NCI-H2081 (cell line): ENCODE measurements around the gene DGKB.
"Not testable (repeated sequence)": the region's sequence is repeated elsewhere in the genome, so short reads cannot be mapped to it uniquely, and the experiment has no call there.

Experiments used
- DNase-seq, 2 experiments: peaks; one replicate each; lab custom pipeline; 2025; lab: John Stamatoyannopoulos, UW

Gene DGKB

DNA sequence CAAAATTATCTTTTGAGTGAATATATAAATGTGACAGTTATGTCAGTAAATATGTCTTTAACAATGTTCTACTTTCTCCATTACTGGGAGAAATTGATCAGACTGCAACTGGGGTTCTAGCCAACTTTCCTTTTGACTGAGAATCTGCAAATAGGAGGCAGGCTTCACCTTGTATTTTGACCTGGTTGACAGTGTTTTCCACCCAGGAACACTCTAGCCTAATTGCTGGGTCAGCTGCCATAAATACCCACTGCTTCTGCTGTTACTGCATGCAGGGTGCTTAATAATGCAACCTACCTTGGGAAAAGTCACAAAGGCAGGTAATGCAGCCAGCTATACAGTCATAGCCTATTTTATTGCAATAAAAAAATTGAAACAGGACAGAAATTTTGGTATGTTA, 319.0 kb downstream of the DGKB start:
- DNase-seq = no peak

DNA sequence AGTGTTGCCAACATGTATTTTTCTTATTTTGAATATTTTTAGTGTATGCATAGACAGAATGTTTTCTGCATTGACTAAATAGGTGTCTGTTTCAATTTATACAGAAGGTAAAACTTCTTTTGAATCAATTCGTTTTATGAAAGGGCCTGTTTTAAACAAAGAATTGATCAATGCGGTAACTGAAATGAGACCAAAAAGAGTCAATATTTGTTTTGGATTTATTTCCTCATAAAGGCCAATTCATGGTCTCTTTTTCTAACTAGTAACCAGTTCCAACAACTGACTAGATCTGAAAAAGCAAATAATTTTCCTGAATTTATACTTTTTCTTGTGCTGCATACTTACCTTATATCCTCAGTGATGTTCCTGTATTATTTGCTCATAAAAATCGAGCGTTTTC, 320.5 kb downstream of the DGKB start:
- DNase-seq = peak in 1 of 2 experiments; percentile 22

DNA sequence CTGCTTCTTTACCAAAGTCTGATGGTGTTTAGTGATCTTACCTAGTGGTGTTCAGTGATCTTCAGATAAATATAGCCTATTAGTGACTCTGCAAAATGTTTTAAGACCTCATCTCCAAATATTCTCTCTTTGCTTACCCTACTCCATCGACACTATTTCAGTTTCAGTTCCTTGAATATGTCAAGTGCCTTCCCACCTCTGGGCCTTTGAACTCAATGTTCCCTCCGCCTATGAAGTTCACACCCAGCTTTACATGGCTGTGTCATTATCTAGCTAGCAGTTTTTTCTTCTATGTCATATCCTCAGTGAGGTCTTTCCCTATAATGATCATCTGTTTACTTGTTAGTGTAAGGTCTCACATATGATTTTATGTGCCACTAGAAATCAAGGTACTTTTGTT, 322.6 kb downstream of the DGKB start:
- no peak for DNase-seq

DNA sequence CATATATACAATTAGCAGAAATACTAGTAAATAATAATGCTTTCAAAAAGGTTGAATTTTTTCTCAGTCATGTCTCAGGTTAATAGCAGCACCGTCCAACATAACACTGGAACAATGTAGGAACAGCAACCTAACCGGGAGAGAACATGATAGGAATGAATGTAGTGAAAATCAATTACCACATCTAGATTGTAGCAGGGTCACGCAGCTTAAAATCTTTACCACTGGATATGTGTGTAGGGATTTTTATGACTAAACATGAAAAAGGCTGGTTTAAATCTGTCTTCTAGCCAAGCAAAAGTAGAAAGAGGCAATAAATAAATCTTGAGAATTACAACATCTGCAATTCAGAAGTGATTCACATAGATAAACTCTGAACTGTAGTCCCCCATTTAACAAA, 326.0 kb downstream of the DGKB start:
- DNase-seq = no peak

DNA sequence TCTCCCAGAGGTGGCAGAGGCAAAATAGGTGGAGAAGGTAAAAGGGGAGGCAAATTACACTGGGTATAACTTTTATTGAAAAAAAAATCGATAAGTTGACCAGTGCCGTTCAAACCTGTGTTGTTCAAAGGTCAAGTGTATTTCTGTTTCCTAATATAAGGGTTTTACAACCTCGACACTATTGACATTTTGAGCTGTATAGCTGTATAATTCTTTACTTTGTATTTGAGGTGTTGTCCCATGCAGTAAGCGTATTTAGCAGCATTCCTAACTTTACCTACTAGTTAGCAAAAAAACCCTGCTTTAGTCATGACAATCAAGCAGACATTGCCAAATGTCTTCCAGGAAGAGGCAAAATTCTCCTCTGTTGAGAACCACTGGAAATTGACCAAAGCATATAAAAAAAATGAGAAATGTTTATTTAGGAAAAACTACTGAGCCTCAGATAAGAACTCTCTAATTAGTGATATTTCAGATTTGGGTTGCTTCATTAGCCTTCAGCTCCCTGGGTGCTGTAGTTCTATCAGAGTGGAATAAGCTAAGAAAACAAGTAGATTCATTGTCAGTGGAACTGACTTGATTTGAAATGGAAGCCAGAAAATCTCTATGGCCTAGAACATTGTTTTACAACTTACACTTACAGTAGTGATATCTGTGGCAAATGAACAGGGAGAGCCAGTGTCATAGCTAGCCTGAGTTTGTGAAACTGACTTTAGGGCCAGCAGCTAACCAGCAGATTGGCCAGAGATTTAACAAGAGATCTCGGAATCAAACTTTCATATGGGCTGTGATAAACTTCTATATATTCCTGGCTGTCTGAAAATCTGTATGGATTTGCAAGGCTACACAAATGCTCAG, 331.6 kb downstream of the DGKB start:
- no peak for DNase-seq

DNA sequence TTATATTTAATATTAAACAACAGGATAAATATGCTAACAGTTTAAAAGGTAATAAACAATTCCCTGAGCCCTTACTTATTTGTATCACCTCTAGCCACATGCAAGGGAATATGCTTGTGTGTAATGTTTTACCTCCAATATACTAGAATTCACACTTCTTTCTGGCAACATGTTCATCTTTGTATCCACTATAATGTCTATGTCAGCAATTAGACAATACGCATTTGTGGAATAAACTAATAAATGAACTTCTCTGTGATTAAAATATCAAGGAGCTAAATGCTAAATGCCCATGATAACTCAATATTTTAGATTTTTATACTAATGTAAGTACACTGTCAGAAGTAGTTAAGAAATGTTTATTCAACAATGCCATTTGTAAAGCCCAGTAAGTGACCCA, 350.5 kb downstream of the DGKB start:
- DNase-seq = no peak

DNA sequence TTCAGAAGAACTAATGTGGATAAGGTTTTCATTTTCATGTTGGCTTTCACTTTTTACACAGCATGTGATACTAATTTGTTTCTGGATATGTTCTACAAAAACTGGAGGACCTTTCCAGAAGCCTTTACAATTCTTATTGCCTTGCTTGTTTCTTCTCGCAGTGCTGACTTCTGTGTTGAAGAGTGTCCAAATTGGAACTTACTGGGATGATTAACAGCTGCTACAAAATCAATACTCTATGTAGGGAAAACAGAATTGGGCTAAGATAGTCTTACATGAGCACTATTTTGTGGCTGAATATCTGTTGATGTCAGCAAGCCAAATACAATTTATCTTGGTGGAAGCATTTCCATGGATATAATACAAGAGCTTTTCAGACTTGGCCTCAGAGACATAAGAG, 351.2 kb downstream of the DGKB start:
- no peak for DNase-seq

DNA sequence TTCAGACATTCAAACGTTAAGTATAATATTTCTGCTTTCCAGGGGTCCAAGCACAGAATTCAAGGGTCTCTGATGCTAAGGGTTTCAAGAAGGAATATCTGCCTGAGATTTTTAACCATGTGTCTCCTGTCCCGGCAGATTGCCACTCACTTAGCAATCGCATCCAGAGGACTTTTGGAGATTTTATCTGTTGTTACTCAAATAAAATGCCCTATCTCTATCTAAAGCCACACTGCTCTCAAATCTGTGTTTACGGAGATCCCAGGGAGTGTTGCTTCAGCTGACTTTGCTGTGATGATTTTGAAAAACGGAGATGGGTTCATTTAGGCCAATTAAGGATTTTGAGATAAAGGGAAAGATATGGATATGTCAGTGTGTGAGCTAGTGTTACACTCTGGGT, 359.9 kb downstream of the DGKB start:
- no peak for DNase-seq

DNA sequence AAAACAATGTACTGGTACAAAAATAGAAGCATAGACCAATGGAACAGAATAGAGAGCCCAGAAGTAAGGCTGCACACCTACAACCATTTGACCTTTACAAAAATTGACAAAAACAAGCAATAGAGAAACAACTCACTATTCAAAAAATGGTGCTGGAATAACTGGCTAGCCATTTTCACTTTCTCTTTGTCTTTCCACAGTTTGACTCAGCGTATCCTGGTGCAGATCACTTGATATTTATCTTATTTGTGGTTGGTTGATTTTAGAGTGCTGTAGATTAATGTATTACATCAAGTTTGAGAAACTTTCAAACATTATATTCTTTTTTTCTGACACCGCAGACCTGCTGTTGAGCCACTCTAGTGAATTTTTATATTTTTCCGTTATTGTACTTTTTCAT, 381.4 kb downstream of the DGKB start:
- no peak for DNase-seq

DNA sequence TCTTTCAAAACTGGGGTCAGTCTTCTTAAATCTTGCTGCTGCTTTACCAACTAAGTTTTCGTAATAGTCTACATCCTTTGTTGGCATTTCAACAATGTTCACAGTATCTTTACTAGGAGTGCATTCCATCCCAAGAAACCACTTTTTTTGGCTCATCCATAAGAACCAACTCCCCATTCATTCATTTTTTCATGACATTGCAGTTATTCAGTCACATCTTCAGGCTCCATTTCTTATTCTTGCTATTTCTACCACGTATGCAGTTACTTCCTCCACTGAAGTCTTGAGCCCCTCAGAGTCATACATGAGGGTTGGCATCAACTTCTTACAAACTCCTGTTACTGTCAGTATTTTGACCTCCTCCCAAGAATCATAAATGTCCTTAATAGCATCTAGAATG, 392.3 kb downstream of the DGKB start:
- no peak for DNase-seq

DNA sequence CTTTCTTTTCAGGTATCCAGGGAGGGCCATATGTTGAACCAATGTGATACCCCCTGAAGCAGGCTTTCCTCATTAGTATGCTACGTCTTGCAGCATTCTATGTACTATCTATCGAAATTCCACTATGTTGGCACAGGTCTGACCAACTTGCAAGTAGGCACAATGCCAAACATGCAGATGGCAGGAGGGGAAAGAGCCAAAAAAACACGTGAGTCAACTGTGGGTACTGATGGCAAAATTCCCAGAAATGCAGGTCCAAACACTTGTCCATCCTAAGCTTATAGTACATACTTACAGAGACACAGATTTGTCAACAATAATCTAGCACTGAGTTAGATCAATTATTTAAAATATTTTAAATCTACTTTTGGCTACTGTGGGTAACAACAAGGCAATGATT, 394.9 kb downstream of the DGKB start:
- DNase-seq = peak; percentile 65 to 94

DNA sequence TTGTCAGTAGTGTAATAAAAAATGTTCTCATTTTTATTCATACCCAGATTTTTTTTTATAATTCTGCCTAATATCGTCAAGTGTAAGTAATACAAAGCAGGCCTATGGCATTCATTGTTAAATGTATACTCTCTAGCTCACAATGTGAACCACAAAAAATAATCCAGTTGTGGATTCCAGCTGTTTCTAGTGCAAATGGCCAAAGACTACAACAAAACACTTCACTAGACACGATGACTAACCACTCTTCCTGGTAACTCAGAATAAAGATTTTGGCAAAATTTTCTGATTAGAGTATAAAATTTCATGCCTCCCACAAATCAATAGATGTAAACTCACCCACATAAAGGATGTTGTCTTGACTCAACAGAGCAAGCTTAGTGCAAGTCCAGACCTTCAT, 396.6 kb downstream of the DGKB start:
- no peak for DNase-seq

DNA sequence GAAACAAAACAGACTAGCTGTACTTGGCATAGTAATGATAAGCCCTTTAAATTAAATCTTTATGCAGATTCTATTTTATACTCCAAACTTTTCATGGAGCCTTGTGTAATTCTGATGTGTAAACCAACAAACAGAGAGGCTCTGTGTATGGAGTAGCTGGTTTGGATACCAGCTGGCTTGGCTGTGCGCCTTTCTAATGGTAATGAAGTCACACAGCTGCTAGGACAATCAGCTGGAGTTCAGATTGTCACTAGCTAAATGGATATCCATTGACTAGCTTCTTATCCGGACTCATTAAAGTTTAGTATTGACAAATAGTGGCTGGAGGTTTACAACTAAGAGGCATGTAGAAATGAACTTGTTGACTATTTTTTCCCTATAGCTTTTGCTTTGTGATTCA, 398.4 kb downstream of the DGKB start:
- peak; percentile 42 to 78 for DNase-seq

DNA sequence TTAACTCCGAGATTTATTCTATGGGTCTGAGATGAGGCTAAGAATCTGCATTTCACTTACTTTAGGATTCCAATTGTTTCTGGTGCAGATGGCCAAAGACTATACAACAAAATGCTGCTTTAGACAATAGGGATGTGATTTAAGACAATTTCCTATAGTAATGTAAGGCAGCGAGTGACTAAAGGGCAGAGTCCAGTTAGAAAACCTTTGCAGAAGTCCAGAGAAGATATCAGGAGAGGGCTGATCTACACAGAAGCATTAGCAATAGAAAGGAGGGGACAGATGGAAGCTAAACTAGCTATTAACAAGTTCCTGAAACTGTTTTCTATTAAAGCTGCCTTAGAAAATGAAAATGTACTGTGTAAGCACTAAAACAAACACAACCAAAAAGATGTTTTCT, 398.9 kb downstream of the DGKB start:
- DNase-seq = no peak

DNA sequence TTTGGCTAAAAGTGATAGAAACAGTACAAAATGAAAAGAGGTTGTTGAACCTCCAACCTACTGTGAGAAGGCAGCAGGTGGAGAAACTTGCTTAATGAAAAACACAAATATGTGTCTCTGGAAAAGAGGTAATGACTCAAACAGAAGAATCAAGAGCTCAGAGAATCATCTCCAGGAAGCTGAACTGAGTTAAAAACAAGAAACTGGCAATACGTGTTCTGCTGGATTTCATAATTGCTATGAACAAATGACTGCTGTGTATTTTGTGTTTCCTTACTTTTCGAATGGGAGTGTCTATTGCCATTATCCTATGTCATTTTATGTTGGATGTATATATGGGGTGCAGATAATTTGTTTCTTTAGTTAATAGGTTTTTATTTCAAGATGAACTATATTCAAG, 401.1 kb downstream of the DGKB start:
- DNase-seq = no peak

DNA sequence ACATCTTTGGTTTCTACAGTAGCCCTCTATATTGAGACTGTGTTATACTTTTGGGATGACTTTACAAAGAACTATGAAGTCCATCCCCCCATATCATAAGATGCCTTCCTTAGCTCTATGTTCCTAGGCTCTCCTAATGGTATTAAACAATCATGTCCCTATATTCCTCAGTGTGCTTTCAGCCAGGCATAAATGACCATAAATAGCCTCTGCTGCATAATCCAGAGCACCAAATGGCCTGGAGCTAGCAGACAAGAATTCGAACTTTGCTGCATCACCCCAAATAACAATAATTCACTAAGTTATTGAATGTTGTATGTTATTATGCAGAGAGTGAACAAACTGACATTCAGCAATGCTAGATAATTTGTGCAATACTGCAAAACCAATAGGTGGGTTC, 405.2 kb downstream of the DGKB start:
- DNase-seq = no peak

DNA sequence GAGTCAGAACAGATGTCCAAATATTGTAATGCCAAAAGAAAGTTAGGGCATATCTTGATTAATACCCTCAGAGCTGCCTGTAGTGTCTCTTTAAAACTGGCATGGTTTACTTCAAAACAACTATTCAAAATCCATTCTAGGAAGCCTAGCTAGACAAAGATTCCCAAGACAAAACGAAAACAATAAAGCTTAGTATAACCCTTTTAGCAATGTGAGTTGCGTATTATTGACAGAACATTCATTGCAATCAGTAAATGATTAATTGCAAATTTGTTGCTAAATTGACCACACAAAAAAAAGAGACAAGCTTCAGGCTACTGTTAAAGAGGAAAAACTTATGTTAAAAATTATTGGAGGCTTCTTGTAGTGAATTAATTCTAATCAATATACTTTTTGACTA, 406.9 kb downstream of the DGKB start:
- DNase-seq = no peak

DNA sequence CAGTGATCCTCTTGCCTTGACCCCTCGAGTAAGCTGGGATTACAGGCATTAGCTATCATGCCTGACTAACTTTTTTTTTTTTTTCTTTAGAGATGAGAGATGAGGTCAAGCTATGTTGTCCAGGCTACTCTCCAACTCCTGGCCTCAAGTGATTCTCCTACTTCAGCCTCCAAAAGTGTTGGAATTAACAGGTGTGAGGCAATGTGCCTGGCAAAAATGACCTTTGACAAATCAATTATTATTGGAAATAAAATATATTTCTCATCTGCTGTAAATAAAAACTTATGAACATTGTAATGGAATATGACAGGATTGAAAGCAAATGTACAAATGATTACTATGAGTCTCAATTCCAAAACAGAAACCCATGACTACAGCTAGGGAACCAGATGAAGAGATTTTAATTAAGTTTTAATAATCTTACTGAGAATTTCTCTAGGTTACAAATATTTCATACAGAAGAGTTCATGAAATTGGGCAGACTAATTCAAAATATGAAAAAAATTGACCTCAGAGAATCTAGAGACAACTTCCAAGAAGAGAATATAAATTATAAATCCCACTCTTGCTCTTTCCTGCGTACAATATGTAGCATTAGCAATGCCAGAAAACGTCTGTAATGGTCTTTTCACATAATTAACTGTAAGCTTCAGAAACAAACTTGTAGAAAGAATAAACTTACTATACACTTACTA, 414.7 kb downstream of the DGKB start:
- no peak for DNase-seq

DNA sequence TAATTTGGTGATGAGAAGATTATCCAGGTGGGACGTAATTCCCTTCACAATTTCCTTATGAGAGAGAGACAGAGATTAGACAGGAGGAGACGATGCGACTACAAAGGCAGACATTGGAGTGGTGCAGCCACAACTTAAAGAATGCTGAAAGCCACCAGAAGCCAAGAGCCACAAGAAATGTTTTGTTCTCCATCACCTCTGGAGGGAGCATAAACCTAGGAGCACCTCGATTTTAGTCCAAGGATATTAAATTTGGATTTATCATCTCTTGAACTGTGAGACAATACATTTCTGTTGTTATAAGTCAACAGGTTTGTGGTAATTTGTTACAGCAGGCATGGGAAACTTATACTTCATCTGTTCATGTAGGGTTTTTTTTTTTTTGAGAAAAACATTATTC, 418.9 kb downstream of the DGKB start:
- no peak for DNase-seq

DNA sequence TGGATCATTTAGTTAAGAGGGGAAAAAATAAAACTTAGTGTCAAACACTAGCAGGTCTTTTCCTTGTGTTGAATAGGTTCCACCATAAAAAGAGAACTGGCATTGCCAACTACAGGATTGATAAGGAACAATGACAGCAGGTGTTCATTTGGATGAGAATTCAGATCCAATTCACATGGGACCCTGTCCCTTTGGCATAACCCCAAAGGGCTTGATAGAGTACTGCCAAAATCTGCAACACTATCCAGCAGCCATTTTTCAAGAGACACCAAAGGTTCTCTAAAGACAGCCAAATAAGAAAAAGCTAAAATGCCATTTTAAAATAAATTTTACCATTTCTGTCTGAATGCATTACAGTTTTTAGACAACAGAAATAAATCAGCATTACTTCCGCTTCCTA, 422.3 kb downstream of the DGKB start:
- no peak for DNase-seq

DNA sequence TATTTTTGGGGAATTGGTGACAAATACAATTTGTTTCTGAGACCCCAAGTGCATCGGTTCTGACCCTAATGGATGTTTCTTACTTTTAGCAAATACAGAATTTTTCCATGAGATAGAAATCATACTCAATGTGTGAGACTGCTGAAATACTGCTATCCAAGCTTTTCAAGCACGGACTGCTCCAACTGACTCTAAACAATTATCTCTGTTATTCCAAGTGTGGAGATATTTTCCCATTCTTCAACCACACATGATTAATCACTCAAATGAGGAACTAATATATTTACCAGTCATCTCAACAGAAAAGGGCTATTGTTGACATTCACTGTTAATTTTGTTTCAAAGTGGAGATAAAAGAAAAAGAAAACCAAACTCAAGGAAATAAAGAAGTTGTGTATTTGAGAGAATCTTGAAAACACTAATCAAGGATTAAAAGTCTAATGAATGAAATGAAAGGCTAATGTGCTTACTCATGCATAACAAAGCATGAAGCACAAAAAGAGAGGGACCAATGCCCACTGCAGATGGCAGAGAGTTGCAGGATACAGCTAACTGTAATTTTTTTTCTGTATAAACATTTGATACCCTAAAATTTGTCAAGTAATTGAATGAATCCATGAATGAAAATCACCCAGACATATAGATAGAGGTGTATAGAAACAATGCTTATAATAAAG, 423.6 kb downstream of the DGKB start:
- no peak for DNase-seq

DNA sequence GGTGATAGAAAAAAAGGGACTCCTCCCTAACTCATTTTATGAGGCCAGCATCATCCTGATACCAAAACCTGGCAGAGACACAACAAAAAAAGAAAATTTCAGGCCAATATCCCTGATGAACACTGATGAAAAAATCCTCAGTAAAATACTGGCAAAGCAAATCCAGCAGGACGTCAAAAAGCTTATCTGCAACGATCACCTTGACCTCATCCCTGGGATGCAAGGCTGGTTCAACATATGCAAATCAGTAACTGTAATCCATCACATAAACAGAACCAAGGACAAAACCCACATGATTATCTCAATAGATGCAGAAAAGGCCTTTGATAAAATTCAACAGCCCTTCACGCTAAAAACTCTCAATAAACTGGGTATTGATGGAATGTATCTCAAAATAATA, 440.8 kb downstream of the DGKB start:
- DNase-seq = not testable (repeated sequence)

DNA sequence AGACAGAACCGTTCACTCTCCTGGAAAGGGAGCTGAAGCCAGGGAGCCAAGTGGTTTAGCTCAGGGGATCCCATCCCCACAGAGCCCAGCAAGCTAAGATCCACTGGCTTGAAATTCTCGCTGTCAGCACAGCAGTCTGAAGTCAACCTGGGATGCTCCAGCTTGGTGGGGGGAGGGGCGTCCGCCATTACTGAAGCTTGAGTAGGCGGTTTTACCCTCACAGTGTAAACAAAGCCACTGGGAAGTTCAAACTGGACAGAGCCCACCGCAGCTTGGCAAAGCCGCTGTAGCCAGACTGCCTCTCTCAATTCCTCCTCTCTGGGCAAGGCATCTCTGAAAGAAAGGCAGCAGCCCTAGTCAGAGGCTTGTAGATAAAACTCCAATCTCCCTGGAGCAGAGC, 443.7 kb downstream of the DGKB start:
- not testable (repeated sequence) for DNase-seq
